Measurements from ENCODE around the gene DNM1.
"Not testable (repeated sequence)": the region's sequence is repeated elsewhere in the genome, so short reads cannot be mapped to it uniquely, and the experiment has no call there.

DNM1 gene

DNA sequence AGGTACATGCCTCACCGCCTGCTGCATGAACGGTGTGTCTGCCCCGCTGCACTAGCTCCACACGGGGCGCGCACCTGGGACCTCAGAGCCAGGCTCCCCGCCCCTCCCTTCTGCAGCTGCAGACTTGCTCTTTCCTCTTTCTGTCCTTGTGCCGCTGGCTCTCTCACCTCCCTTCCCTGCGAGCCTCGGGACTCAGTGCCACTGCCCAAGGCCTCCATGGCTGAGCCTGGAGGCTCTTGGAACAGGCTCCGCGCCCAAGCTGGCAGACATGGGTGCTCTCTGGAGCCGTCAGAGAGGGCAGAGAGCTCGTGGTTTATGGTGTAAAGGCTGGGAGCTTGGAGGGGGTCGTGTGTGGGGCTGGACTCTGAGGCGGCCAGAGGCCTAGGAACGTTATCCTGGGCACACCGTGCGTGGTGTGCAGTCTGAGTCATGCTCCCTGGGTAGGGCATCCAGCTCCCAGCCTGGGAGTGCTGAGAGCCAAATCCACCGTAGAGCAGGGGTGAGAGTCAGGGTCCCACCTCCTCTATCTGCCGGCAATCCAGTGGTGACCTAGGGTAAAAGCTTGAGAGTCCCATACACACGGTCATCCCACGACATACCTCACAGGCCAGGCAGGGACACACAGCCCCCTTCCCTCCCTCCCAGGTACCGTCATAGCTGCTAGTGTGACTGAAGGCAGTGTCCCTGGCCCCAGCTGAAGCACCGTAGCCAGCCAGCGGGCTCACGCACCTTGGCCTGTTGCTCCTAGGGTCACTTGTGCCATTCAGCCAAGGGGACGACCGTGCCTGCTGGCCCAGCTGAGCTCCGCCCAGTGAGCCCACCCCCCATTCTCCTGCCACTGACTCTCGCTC, 50.2 kb downstream of the DNM1 start:
- no peak for DNase-seq

DNA sequence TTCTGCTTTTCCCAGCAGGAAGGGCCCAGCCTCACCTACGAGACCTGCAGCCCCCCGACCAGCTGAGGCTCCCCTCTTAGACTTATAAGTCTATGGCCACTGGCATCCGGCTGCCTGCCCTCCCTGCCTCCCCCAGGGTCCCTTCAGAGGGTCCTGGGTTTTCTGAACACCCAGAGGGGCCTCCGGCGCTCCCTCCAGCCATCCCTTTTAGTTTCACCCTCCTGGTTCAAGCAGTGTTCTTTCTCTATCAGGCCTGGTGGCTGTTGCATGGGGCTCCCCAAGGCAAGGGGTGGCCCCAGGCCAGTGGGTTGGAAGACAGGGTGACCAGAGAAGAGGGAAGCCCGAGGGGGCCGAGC, 50.8 kb downstream of the DNM1 start:
- no peak for DNase-seq

DNA sequence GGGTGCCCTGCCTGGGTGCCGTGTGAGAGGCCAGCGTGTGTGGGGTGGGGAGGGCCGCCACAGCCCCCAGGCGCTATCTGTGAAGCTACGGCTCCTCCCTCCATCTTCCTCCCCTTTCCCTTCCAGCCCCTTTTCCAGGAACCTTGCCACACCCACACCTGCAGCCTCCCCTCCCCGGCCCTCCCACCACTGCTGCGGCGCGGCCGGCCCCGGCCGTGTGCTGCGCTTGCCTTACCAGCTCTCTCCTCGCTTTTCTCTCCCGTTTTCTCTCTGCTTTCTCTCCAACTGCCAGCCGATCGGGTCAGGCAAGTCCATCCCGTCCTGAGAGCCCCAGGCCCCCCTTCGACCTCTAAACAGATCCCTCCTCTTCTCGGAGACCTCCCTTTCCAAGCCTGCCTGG, 51.2 kb downstream of the DNM1 start:
- no peak for DNase-seq

DNA sequence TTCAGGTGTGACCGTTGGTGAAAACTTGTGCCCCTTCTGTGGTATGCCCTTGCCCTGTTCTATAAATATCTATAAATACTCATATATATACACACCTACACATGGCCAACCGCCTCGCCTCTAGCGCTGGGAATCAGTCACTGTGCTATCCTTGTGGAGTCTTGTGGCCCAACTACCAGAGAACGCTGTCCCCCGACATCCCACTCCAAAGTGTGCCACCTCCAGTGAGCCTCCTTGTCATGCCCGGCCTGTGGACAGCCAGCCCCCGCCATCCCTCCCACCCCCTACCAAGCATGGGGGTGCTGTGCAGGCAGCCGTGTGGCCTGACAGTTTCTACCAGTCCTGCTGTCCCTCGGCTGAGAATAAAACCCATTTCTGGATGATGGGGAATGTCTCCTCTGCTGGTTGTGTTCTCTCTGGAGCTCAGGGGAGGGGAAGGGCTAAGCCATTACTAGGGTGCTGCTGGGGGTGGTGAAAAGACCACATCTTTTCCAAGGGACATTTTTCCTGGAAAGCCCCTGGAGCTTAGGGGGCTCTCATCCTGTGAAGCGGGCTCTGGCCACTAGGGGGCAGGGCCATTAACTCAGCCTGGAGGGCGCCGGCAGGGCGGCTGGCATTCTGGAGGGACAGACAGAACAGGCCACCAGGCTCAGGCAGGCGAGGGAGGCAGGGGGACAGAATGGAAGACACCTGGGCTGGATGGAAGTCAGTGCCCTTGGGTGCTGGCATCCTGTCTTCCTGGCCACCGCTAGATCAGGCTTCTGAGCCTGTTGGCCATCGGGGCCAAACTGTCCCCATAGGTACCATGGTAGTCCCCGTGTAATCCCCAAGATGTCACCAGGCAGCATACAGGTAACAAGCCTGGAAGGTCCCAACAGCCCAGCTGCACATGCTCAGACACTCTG, 51.9 kb downstream of the DNM1 start:
- no peak for DNase-seq

DNA sequence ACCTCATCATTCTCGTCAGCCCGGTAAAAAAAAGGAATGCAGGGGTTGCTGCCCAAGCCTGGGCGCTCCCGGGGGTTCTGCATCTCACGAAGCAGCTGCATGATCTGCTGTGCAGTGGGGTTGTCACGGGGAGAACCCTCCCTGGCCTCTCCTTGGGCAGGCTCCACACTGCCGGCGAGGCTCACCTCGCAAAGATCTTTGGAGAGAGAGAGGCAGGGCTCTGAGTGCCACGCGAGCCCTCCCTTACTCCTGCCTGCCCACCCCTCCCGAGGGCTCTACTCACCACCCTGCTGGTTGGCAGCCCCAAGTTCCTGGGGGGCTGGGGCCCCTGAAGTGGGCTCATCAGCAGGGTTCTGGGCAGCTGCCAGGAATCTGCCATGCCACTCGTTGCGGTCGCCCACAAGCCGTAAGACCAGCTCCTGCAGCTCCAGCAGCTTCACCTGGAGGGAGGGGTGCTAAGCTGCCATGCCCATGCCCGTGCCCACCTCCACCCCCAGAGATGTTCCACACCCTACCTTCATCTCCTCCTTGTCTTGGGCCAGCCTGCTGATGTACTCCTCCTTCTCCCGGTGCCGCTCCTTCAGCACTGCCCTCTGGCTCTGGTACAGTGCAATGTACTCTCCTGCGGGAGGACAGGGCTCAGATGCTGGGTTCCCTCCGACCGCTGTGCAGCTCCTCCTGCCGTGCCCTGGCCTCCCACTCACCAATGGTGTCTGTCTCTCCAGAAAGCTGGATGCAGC, 54.1 kb downstream of the DNM1 start:
- no peak for DNase-seq

DNA sequence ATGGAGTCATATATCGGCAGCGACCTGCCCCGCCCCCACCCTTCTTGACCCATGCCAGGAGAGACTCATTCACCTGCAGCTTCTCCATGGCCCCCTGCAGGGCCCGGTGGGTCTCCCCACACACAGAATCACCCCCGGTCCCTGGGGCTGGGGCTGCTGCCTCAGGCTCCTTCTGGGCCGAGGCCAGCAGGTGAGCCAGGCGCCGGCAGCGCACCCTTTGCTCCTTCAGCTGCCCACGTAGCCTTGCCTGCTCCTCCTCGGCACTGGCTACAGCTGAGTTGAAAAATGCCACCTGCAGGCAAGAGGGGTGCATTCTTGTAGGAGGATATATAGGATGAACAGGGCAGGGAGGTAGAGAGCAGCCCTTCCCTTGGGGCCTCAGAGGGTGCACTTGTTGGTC, 54.7 kb downstream of the DNM1 start:
- no peak for DNase-seq

DNA sequence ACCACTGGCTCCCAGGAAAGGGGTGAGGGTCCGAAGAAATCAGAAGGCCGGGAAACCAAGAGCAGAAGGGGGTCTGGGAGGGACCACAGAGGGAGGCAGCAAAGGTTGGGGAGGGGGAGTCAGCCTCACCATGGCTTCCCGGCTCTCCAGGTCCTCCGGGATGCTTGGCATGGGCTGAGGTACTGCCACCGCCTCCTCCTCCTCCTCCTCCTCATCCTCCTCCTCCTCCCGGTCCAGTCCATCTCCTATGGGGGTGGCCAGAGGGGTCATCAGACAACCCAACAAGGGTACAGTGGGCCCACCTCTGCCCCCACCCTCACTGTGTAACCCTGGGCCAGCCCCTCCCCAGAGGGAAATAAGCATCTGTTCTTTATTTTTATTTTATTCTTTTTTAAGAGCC, 55.1 kb downstream of the DNM1 start:
- no peak for DNase-seq

DNA sequence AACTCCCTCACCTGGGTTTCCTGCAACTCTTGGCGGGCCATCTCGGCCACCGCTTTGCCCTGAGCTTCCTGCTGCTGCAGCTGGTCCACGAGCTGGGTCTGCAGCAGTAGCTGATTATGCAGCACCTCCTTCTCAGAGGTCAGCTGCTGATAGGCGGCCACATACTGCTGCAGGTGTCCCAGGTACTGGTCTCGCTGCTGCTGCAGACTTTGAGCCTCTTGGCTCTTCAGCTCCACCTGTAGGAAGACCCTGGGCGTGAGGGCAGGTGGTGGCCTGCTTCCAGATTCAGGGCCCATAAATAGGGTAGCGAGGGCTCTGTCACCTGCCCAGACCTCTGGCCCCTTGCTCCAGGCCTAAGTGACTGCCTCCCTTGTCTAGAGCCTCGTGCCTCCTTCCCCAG, 56.0 kb downstream of the DNM1 start:
- DNase-seq = no peak

DNA sequence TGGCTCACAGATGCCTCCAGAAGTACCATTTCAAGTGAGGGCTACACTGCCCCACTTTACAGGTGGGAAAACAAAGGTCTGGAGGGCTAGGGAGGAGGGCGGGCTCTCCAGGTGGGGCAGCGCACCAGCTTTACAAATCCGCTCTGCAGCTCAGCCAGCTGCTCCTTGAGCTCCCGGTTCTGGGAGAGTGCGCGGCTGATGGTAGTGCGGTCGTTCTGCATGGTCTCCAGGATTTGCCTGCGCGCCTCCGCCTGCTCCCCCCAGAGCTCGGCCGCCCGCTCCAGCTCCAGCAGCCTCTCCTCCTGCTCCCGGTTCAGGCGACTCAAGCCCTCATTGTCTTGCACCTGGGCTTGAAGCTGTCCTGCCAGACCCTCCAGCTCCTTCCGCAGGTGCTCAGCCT, 57.2 kb downstream of the DNM1 start:
- no peak for DNase-seq

DNA sequence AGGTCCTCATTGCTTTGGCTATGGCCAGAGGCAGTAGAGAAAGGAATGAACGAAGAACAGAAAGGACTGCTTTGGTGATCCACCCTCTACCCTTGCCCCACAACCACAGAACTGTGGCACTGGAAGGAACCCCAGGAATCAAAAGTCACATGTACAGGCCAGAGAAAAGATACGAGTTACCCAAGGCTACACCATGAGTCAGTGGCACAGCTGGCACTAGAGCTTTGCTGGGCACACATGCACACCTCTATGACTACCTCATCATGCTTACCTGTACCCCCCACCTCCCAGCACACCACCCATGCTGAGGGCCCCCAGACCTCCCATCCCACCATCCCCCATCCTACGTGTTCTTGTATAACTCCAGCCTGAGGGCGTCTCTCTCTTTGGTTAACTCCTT, 59.5 kb downstream of the DNM1 start:
- DNase-seq = no peak

DNA sequence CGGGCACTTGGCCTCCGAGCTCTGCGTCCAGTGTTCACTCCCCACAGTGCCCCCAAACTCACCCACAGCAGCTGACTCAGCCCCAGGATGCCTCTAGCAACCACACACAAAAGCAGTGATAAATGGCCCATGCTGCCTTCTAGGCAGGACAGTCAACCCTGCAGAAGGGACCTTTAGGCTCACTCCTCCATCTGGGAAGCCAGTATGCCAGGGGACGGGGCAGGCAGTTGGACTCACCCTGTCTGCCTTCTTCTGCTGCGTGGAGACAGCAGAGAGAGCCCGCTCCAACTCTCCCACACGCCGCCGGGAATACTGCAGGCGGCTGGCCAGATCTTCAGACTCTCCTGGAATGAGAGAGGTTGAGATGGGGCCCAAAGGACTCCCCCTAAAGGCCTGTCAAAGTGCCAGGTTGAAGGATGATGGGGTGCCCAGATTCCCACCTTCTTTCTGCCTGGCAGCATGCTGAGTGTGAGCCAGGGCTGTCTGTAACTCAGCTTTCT, 62.2 kb downstream of the DNM1 start:
- no peak for DNase-seq

DNA sequence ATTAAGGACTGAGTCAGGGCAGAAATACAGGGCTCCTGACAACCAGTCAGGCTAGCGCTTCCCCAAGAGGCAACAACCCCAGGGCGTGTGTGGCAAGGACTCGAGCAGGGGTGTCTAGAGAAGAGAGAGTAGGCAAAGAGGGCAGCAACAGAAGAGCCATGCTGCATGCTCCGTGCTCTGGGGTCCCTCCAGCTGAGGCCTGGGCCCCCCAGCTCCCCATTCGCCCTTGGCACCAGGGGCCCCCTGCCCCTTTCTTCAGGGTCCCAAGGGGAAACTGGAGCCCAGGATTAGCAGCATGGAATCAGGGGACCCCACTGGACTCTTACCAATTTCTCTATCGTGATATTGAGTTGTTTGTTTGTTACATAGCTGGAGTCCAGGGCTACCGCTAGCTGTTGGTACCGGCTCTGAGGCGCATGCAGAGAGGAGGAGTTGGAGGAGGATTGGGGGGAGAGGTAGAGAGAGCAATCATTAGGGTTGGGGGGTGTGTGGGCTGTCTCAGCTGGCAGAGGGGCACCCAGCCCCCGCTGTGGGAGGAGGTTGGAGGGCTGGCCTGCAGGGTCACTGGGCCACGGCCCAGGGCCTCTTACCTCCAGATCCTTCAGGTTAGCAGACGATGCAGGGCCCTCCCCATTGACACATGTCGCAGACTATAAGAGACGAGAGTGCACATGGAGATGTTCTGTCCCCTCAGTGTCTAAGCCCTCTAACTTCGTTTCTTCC, 63.9 kb downstream of the DNM1 start:
- DNase-seq = no peak

DNA sequence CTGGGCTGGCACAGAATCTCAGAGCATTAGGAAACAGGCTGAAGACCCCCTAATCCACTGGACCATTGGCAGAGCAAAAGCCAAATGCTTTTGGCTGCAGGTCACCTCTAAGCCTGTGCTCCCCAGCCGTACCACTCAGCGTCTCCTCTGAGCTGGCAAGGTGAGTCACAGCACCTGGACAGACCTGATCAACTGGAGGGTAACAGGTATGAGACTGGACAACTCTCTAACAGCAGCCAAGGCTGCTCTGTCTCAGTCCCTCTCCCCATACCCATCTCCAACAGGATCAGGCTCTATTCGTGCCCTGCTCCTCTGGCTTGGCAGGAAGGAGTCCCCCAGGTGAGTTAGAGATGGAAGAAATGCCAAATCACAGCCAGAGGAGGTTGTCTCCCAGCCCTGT, 67.9 kb downstream of the DNM1 start:
- no peak for DNase-seq

DNA sequence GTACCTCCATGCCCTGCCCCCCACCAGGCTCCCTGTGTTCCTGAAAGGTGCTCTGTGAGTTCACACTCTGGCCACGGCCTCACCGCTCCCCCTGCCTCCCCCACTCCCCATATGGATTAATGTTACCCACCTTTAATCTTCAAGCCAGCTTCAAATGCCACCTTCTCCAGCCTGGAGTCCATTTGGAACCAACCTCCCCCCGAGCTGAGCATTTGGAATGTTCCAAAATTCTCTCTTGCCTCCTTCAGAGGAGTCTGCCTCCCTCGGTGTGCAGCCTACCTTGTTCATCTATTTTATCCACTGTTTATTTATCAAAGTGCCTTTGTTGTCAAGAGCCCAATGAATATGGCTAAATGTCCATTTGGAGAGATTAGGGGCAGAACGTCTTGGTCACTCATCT, 68.3 kb downstream of the DNM1 start:
- no peak for DNase-seq

DNA sequence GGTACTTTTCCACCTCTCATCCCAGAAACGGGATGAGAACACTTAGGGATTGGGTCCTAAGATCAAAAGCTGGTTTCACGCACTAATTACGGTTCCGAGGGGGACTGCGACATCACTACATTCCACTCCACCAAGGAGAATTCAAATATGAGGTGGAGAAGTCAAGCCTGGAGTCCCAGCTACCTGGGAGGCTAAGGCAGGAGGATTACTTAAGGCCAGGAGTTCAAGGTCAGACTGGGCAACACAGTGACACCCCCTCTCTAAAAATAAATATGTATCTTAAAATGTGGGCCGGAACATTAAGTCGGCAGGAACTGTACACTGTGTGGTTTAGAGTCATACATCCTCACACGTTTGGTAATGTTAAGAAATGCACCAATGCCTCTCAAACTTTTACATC, 71.1 kb downstream of the DNM1 start:
- DNase-seq = no peak

DNA sequence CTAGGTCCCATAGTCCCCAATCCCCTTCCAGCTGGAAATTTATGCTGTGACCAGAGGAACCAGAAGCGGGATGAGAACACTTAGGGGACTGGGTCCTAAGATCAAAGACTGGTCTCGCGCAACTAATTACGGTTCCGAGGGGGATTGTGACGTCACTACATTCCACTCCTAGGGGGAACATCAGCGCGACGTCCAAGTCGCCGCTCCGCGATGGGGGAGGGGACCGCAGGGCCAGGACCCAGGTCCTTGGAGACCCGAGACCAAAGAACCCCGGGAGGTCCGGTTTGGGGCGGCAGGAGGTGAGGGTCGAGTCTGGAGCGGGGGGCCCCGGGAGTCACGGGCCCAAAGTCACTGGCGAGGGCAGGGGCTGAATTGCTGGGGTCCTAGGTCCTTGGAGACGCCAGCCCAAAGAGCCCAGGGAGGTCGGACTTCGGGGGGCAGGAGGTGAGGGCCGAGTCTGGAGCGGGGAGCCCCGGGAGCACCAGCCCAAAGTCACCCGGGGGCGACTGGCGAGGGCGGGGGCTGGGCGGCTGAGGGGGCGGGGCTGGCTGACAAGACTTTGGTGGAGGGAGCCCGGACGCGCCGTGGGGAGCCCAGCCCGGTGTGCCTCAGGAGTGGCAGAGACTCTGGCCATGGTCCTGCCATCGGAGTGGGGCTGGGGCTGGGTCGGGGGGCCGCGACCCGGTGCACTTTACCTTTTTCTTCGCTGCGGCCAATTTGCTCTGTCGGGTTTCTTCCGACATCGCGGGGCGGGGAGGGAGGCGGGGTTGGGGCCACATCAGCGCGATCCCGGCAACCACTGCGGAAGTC, 72.2 kb downstream of the DNM1 start, which contains the start of gene GOLGA2:
Gene GOLGA2, minus strand, starts transcription at position 810 of the 810 bp plus-strand sequence. Its CDS starts 31 bp downstream, at position 779.
- no peak for DNase-seq

DNA sequence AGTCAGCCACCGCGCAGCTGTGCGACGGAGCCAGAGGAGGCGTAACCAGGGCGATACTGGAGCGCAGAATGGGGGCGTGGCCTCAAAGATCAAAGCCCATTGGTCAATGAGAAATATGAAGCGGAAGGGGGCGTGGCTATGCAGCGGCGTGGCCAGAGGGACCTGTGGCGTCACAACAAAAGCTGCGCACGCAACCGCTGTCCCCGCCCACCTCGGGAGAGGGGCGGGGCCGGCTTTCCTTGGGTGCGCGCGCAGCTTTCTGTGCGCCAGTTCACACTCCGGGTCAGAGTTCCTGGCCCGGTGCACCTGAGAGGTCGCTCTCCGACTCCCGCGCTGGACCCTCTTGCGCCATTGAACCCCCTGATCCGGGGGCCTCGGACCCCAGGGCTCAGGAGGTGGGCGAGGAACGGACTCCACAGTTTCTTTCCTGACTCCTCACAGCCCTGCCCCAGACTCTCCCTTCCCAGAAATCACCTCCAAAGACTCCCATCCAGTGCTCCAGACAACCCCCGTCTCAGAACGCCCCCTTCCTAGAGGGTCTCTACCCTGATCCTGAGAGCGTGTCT, 72.9 kb downstream of the DNM1 start, which contains the start of gene SWI5:
Gene SWI5, plus strand, starts transcription at position 269 of the 566 bp plus-strand sequence.
- peak; percentile 89 for DNase-seq

DNA sequence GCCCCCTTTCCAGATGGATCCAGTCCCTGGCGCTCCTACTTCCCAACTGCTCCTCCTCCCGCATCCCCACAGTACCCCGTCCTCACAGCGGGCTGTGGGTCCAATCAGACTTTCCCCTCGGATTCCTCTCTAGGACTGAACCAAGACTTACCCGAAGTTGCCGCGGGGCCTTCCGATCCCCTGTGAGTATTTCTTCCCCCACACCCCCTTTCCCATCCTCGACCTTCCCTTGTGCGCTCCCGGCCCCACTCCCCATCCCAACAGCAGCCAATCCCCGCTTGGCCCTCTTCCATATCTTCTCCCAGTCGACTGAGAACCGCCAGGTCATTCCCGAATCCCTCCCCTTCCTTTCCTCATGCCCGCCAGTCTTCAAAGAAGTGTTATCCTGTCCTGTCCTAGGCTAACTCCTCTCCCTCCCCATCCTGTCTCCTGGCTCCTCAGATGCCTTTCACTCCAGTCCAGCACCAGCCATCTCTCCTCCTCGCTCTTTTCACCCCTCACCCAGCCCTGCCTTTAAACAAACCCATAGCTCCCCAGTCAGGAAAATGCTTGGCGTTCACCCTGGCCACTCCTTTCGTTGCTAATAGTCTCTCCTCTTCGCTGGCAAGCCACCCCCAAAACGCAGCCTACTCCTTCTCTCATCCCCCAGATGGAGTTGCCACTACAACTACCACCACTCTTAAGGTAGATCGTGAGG, 73.5 kb downstream of the DNM1 start:
- no peak for DNase-seq

DNA sequence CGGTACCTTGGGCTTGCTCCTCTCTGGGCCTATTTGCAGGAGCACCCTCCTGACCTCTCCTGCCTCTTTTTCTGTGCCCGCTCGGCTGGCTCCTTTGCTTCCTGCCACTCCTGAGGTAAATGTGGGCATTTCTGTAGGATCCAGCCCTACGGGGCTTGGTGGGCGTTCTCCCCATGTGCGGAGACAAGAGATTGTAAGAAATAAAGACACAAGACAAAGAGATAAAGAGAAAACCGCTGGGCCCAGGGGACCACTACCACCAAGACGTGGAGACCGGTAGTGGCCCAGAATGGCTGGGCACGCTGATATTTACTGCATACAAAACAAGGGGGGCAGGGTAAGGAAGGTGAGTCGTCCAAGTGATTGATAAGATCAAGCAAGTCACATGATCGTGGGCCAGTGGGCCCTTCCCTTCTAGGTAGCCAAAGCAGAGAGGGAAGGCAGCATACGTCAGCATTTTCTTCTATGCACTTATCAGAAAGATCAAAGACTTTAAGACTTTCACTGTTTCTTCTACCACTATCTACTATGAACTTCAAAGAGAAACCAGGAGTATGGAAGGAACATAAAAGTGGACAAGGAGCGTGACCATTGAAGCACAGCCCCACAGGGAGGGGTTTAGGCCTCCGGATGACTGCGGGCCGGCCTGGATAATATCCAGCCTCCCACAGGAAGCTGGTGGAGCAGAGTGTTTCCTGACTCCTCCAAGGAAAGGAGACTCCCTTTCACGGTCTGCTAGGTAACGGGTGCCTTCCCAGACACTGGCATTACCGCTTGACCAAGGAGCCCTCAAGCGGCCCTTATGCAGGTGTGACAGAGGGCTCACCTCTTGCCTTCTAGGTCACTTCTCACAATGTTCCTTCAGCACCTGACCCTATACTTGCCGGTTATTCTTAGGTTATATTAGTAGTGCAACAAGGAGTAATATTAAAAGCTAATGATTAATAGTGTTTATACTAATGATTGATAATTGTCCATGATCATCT, 76.2 kb downstream of the DNM1 start:
- DNase-seq = not testable (repeated sequence)
